Ascending aorta (tissue), 2 donors: ENCODE measurements around the gene PGF. TPM values are rescaled to one million over a fixed set of nuclear protein-coding genes. Genes with fewer than 3 reads are reported as not detected.

ENCODE experiments used
- DNase-seq, 2 donors: peaks; one replicate each; pipeline ENCODE4 v3.0.0-alpha.2; 2019; ENCODE audit warnings: low spot score in 2 of 2
- H3K27ac ChIP-seq, 2 donors: fragments of 200-600 bp; sonication (generic); one replicate each; pipeline ENCODE4 v1.5.1; 2016 to 2017; ENCODE audit warnings: mild to moderate bottlenecking in 1 of 2
- H3K27me3 ChIP-seq: fragments of 200-600 bp; sonication (generic); one replicate; pipeline ENCODE4 v1.5.1; 2017
- H3K36me3 ChIP-seq, 2 donors: fragments of 200-600 bp; sonication (generic); one replicate each; pipeline ENCODE4 v1.5.1; 2016
- H3K4me1 ChIP-seq, 2 donors: fragments of 200-600 bp; sonication (generic); one replicate each; pipeline ENCODE4 v1.5.1; 2016 to 2017; ENCODE audit warnings: mild to moderate bottlenecking in 1 of 2
- H3K4me3 ChIP-seq, 2 donors: fragments of 200-600 bp; sonication (generic); one replicate each; pipeline ENCODE4 v1.5.1; 2016 to 2017; ENCODE audit warnings: mild to moderate bottlenecking in 1 of 2
- H3K9me3 ChIP-seq, 2 donors: fragments of 200-600 bp; sonication (generic); one replicate each; pipeline ENCODE4 v1.5.1; 2016
- intact Hi-C: fragments of 100-400 bp; cut with DNase I; formaldehyde crosslinking; loops from one replicate; pipeline ENCODE4 v1.15.1; 2023
- total RNA-seq: library from RNA; depleted of rRNA; stranded (reverse); fragments of >200 nt; gene quantifications from one replicate; pipeline ENCODE4 v1.1.0, GENCODE V29; 2016
- TF ChIP-seq, protein P1 (sequence below), 3 experiments: fragments of 200-600 bp in 2 of 3; fragments of 450-650 bp in 1 of 3; sonication (generic) in 2 of 3; IDR thresholded peaks; one replicate each; pipeline ENCODE4 v1.5.1; 2016 to 2019; ENCODE audit warnings: antibody characterized with exemption in 3 of 3, mild to moderate bottlenecking in 1 of 3, moderate library complexity in 1 of 3

Gene PGF
- total RNA-seq, 1 donor from 2014 or later, result 41.1 TPM

DNA sequence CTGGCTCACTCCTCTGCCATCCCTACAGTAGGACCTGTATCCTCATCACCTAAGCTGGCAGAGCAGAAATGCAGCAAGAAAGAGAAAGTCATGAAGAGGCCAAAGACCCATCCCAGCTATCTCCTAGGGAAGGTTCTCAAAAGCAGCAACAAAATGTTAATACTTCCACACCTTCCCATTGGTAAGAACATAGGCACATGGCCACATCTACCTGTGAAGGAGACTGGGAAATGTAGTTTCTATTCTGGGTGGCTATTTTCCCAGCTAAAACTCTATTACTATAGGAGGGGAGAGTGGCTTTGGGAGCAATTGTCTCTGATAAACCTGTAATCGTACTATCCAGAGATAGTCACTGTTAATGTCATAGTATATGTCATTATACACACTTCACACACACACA, 33.6 kb upstream of the PGF start:
- TF ChIP-seq, protein P1, sequence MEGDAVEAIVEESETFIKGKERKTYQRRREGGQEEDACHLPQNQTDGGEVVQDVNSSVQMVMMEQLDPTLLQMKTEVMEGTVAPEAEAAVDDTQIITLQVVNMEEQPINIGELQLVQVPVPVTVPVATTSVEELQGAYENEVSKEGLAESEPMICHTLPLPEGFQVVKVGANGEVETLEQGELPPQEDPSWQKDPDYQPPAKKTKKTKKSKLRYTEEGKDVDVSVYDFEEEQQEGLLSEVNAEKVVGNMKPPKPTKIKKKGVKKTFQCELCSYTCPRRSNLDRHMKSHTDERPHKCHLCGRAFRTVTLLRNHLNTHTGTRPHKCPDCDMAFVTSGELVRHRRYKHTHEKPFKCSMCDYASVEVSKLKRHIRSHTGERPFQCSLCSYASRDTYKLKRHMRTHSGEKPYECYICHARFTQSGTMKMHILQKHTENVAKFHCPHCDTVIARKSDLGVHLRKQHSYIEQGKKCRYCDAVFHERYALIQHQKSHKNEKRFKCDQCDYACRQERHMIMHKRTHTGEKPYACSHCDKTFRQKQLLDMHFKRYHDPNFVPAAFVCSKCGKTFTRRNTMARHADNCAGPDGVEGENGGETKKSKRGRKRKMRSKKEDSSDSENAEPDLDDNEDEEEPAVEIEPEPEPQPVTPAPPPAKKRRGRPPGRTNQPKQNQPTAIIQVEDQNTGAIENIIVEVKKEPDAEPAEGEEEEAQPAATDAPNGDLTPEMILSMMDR (IDR thresholded peaks at IDR 0.05), result no peak
- no peak for DNase-seq
- Histone ChIP-seq H3K36me3 (no peaks in the 10 kb centered on the region), H3K27ac (no peak overlapping the region), H3K4me3 (no peak overlapping the region), H3K9me3 (no peaks in the 10 kb centered on the region), H3K27me3 (no peaks in the 10 kb centered on the region), H3K4me1 (peaks cover 5 to 12% of the 10 kb centered on the region in 2 donors)
- intact Hi-C loops, result loop anchor here (10.0 kb wide), 1 partner anchor 306 kb away; no protein-coding TSS in a partner anchor

DNA sequence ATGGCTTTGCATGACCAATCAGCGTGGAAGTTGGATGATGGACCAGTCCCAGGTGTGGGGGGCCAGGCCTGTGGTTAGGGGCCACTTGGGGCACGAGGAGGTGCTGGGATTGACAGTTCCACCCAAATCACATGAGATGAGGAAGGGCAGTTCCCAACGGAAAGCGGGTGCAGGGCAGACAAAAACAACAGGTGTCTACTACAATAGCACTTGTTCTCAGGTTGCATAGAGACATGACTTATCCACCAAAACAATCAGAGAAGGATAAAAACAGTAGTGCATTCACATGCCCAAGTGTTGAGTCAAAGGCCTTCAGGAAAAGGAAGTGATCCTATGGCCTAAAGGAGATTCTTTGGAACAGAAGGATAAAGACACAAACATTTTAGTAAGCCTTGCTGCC, 32.7 kb upstream of the PGF start:
- intact Hi-C loops, result loop anchor here (10.0 kb wide), 1 partner anchor 307 kb away; no protein-coding TSS in a partner anchor
- Histone ChIP-seq H3K4me1 (peaks cover 5 to 14% of the 10 kb centered on the region in 2 donors), H3K9me3 (no peaks in the 10 kb centered on the region), H3K27me3 (no peaks in the 10 kb centered on the region), H3K36me3 (no peaks in the 10 kb centered on the region), H3K27ac (no peak overlapping the region), H3K4me3 (no peak overlapping the region)
- TF ChIP-seq, protein P1 (IDR thresholded peaks at IDR 0.05), result no peak
- no peak for DNase-seq

DNA sequence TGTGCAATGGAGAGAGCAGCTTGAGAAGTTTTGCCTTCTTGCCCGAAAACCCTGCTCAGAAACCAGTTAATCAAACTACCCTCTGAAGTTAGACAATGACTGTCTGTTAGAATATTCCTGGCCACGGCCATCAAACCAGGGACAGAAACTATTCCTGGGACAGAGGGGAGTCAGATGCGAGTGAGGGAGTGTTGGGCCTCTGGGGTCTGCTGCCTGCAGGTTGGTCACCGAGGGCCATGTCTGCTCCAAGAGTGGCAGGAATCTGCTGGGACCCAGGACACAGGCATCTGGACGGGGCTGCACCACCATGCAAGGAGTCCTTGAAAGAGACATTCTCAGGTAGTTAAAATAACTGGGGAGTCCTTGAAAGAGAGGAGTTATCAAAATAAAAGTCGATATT, 30.4 kb upstream of the PGF start:
- DNase-seq, result no peak
- Histone ChIP-seq H3K4me3 (no peak overlapping the region), H3K4me1 (peaks cover 20 to 30% of the 10 kb centered on the region in 2 donors), H3K9me3 (no peaks in the 10 kb centered on the region), H3K36me3 (no peaks in the 10 kb centered on the region), H3K27ac (peak overlapping the region; percentile 75 to 95), H3K27me3 (no peaks in the 10 kb centered on the region)
- TF ChIP-seq, protein P1 (IDR thresholded peaks at IDR 0.05), result no peak
- intact Hi-C loops, result loop anchor here (10.0 kb wide), 1 partner anchor 309 kb away; no protein-coding TSS in a partner anchor

DNA sequence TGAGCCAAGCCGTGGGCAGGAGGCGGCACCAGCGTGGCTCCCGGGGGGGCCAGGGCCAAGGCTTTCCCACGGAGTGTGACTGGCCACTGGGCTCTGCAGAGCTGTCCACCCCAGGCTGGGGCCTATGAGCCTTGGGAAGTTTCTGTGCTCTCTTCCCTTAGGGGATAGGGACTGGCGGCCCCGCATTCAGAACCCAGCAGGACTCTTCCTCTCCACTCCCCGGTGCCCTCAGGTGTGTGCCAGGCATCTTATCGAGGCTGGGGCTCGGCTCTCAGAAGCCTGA, 29.6 kb upstream of the PGF start:
- H3K27ac ChIP-seq, result peak overlapping the region; percentile 75 to 95
- H3K9me3 ChIP-seq, result no peaks in the 10 kb centered on the region
- DNase-seq, result no peak
- H3K4me3 ChIP-seq, result no peak overlapping the region
- H3K4me1 ChIP-seq, result peaks cover 20 to 39% of the 10 kb centered on the region in 2 donors
- no peaks in the 10 kb centered on the region for H3K27me3 ChIP-seq
- H3K36me3 ChIP-seq, result no peaks in the 10 kb centered on the region
- intact Hi-C loops, result loop anchor here (10.0 kb wide), 1 partner anchor 310 kb away; no protein-coding TSS in a partner anchor
- TF ChIP-seq, protein P1 (IDR thresholded peaks at IDR 0.05), result no peak

DNA sequence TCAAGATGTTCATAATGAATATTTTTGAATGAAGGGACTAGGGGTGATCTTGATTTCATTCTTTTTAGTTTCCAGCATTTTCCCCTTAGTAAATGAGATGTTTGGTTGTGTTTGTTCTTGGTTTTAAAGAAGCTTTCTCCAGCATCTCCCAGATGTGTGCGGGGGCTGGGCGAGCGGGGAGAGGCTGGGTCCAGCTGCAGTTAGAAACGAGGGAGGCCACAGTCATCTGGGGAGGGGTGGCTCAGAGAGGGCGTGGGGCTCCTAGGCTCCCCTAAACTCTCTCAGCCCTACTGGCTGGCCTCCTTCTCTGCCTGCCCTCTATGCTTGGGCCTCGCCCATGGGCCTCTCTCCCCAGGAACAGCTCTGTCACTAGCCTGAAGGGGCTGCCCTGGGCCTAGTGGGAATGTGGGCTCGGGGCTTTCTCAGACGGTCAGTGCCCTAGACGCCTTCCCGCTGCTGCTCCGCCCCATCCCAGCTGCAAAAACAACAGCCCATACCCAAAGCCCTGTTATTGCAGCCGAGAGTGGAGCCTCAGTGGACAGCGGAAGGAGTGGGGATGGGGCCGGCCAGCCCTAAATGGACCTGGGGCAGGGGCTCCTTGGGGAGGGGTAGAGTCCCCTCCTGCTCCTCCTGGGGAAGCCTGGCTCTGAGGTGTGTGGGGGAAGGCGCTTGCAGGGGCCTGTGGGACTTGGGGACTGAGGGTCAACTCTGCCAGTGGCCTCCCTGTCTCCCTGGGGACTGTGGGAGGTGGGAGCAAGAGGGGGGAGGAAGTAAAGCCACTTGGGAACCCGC, 29.0 kb upstream of the PGF start:
- Histone ChIP-seq H3K27me3 (no peaks in the 10 kb centered on the region), H3K4me1 (peaks cover 20 to 44% of the 10 kb centered on the region in 2 donors), H3K4me3 (no peak overlapping the region), H3K36me3 (no peaks in the 10 kb centered on the region), H3K9me3 (no peaks in the 10 kb centered on the region), H3K27ac (peak overlapping the region; percentile 75 to 95)
- TF ChIP-seq, protein P1 (IDR thresholded peaks at IDR 0.05), result no peak
- DNase-seq, result no peak
- intact Hi-C loops, result loop anchor here (10.0 kb wide), 1 partner anchor 310 kb away; no protein-coding TSS in a partner anchor
